NCI-H128 (cell line): ENCODE results near the gene PGLYRP1.
A peak's percentile ranks its signal among the peaks of the same experiment; 100 is the strongest.

Source experiments
- DNase-seq: peaks from one replicate; lab custom pipeline; 2025; ENCODE audit not compliant: unreplicated experiment; lab: John Stamatoyannopoulos, UW

PGLYRP1 gene, protein sequence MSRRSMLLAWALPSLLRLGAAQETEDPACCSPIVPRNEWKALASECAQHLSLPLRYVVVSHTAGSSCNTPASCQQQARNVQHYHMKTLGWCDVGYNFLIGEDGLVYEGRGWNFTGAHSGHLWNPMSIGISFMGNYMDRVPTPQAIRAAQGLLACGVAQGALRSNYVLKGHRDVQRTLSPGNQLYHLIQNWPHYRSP

DNA sequence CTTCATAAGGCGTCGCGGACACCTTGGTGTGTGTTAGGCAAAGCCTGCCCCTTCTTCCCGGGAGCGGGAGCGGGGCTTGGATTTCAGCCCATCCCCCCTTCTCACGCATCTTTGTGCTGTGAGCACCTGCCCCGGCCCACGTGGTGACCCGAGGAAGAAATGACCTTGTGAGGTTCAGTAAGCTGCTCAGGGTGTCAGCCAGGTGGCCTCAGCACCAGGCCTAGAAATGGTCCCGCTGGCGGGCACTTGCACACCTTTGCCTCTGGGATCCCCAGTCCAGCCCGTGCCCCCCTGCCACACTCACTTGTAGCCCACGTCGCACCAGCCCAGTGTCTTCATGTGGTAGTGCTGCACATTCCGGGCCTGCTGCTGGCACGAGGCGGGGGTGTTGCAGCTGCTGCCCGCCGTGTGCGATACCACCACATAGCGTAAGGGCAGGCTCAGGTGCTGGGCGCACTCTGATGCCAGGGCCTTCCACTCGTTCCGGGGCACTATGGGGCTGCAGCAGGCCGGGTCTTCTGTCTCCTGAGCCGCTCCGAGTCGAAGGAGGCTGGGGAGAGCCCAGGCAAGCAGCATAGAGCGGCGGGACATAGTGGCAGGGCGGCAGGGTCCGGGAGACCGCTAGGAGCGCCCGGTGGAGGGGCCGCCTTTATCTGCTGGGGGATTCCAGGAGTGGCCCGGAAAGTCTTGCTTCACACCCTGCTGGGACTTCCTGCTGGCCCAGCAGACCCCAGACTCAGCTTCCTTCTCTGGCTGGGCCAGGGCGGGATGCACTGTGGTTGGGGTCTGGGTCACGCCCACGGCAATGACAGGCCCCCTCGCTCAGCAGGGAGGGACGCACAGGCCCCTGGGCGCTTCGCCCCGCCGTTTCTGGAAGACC, at the start of gene PGLYRP1:
TSS of gene PGLYRP1 (minus strand) at position 623 of the 880 bp plus-strand sequence. CDS start at position 591, 32 bp downstream.
- DNase-seq = no peak

DNA sequence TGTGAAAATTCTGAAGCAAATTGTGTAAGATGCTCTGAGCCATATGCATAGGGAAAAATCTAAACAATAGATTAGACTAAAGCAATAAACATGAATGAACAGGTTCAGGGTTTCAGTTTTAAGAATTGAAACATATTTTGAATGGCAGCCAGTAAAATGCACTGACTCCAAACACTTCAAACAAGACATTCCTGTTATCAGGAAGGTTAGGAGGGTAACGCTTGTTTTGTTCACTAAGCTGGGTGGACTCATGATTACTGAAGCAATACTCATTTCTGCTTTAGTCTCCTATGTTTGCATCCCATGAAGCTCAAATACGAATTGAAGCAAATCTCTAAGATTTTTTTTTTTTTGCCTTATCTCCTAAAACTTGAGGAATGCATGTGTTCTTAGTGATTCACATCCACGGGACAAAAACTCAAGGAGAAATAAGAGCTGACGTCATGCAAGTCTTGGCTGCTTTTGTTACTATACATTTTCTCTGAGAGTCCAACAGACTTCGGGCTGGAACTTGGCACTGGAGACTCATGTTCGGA, 47.0 kb upstream of the PGLYRP1 start:
- DNase-seq = no peak

DNA sequence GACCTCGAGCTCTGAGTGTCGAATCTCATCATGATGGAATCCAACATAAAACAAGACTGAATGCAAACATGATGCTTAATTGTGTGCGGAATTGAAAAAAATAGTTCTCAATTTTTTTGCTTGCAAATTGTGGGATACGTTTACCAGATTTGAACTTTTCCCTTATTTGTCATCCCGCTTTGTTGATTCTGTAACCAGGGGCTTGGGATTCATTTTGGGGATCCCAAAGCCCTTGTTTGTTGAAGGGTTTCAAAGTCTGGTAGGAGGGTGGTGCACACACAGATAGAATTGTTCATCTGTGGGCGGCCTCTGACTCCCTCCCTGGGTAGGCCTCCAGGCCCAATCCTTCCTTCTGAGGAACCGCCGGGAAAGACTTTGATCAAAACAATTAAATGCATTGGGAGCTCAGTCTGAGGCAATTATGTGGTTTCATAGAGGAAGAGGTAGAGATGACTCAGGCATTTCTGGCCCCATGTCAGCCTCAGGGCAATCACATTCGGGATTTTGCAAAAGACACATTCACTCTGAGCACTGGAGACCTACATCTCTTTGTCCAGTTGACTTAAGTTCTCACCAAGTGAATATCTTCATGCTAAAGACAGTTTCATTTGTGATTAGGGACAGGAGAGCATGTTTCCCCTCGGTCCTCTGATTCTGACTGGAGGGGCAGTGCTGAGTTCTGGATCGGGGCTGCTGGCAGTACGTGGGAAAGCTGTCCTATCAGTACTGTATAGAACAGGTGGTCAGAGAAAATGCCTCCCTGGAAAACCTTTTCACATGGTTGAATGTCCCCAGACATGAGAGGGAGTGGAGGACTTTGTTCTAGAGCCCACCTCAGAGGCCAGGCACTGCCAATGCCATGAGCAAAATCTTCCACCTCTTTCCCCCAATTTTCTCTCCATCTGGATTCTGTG, 45.7 kb upstream of the PGLYRP1 start:
- DNase-seq = no peak

DNA sequence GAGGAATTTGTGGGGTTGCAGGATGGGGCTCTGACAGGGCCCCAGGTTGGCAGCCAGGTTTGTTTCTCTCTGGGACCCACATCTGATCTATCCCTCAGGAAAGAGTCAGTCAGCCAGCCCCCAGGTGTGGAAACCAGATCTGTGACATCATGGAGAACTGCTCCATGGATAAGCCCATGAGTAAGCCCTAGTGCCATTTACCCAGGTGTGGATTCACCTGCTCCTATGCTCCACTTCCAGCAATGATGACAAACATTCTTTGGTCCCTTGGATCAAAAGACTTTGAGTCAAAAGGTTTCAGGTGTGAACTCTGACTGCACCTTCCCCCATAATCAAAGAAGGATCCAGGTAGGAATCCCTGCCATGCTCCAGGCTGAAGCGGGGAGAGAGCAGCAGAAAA, 44.8 kb upstream of the PGLYRP1 start:
- DNase-seq = no peak

DNA sequence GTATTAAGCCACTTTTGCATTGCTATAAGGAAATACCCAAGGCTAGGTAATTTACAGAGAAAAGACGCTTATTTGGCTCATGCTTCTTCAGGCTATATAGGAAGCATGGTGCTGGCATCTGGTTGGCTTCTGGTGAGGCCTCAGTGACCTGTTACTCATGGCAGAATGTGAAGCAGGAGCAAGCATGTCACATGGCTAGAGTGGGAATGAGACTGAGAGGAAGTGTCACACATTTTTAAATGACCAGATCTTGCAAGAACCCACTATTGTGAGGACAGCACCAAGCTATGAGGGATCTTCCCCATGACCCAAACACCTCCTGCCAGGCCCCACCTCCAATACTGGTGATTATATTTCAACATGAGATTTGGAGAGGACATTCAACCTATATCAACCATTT, 43.6 kb upstream of the PGLYRP1 start:
- DNase-seq = no peak

DNA sequence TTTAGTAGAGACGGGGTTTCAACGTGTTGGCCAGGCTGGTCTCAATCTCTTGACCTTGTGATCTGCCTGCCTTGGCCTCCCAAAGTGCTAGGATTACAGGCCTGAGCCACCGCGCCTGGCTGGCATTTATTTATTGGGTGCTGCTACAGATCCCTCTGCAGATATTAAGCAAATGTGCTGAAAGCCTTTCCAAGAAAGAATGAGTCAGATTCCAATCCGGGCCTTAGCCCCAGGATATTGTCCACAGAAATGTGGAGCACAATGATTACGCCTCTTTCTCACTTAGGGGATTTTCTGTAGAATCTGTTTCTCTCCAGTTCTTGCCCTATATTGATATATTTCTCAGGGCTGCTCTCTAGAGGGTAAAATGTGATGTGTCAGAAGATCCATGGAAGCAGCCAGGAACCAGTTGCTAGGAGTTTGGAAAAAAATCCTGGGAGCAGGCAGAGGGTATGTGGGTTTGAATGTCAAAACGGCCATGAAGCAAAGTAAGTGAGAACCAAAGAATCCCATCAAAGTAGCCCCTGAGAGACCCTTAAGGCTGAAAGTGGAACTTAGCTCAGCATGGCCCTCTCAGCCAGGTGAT, 42.7 kb upstream of the PGLYRP1 start:
- DNase-seq = no peak

DNA sequence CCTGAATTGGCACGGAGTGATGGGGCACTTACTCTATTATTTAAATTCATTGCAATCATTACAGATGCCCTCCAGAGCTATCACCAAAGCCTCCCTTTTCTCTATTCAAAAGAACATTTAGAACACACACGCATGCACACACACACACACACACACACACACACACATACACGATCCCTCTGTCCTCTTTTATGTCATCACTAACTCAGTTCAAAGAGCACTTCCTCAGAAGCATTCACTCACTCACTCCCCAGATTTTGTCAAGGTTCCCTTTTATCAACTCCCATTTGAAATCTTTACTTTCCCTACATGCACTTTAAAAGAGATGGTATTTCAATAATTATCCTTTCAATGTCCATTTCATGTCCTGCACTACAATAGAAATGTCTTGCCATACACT, 40.3 kb upstream of the PGLYRP1 start:
- DNase-seq = no peak

DNA sequence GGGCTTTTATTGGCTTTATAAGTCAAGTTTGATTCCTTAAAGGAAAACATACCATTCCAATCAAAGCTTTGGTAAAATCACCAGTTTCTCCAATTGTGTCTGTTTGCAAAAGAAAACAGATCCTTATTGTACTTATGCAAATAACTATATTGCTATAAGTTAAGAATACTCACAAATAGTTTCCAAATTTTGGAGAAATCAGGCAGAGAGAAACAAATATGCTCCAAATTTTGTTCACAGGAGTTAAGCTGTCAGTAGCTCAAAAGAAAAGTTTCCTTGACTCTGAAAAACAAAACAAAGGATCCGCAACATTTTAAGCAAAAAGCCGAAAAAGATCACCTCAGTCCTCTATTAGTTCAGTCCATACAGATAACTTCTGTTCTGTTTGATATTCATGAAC, 37.2 kb upstream of the PGLYRP1 start:
- DNase-seq = no peak

DNA sequence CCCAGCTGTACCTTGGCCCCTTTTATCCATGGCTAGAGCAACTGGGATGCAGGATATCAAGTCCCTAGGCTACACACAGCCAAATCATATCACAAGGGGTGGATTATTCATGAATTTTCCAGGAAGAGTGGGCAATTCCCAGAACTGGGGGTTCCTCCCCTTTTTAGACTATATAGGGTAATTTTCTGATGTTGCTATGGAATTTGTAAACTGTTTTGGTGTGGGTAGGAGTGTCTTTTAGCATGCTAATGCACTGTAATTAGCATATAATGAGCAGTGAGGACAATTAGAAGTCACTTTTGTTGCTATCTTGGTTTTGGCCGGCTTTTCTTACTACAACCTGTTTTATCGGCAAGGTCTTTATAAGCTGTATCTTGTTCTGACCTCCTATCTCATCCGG, 35.9 kb upstream of the PGLYRP1 start:
- no peak for DNase-seq

DNA sequence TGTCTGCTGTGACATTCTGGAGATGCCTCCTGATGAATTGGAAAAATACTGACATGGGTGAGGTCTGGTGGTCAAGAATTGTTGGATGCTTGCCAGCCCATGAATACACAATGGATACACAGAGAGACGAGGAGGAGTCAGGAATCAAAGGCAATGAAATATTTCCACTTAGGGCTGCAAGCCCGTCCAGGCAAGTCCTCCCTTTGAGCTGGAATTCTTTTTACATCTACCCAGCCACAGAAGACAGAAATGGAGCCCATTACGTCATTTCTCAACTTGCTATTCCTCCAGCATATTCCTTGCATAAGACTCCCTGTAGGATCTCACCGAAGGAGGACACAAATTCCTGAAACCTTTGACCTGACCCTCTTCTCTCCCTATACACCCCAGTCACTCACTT, 33.7 kb upstream of the PGLYRP1 start:
- DNase-seq = no peak

DNA sequence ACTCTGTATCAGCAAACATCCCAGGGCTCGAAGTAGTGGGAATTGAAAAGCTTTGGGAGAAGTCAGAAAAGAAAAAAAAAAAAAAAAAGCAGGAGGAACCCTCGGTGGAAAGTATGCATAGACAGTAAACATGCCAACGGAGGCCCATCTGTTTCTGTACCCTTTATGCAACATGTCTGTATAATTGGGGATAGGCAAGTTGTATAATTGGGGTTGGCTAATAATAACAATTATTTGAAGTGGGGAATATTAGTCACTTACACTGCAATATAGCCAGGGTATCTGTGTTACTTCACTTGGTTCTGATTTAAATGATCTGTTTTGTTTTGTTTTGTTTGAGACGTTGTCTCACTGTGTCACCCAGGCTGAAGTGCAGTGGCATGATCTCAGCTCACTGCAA, 30.0 kb upstream of the PGLYRP1 start:
- no peak for DNase-seq

DNA sequence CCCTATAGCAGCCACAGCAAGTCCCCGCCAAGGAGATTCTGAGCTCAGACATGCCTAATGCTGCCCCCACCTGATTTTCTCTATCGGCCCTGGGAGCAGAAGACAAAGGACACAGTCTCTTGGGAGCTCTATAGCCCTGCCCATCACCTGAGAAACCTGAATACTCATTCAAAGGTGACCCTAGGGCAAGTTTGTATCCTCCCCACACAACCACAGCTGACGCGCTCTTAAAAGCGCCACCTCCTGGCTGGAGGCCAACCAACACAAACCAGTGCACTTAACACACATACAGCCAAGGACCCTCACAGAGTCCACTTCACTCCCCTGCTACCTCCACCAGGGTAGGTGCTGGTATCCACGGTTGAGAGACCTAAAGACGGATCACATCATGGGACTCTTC, 26.7 kb upstream of the PGLYRP1 start:
- no peak for DNase-seq

DNA sequence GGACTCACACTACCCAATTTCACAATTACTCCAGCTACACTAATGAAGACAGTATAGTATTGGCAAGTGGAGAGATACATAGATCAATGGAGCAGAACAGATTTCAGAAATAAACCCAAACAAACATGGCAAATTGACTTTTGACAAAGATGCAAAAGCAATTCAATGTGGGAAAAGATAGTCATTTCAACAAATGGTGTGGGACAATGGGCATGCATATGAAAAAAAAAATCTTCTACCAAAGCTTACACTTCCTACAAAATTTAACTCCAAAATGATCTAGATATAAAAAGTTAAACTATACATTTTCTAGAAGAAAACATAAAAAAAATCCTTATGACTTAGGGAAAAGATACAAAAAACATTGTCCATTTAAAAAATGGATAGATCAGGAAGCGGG, 20.7 kb upstream of the PGLYRP1 start:
- no peak for DNase-seq

DNA sequence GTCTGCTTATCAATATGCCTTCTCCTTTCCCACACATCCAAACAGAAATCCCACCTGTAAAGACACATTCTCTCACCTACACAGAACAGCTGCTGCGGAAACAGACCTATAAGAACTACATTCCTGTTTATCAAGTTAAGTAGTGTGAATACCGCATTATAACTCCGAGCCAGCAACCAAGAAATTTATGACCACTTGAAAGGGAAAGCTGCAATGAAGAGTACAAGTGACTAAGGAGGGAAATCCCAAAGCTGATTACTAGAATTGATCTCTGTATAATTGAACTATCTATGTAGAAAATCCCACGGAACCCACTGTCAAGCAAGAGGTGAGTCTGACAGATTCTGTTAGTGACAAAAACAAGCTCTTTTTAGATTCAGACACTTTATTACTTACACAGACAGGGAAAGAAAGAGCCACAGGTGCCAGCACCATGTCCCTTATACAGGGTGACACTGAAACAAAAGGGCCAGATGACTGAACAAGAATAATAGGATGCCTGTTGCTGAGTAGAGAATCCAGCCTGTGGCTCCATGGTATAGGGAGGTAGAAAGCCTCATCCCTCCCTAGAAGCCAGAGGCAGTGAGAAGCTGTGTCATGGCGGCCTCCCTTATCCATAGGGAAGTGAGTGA, 19.5 kb upstream of the PGLYRP1 start:
- DNase-seq = no peak

DNA sequence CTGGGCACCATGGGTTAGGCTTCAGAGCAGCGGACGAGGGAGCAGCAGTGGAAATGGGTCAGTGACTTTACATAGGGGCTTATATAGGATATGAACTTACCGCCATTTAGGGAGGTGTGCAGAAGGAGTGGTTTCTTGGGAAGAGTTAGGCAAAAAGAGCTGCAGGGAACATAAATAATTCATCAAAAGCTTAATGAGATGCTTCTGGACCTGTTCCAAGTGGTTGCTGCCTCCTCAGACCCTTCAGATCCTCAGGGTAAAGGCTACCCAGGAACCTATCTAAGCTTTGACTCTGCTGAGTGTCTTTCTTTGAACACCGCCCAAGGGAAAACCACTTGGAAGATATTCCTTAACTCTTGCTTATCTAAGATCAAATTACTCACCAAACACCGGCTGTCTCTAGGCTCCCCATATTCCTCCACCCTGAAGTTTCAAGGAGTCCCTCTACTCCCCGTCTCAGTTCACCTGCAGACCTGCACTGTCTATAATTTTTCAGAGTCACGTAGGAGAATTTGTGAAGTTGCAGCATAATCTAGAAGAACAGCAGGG, 18.2 kb upstream of the PGLYRP1 start, which contains the start of gene IGFL4:
TSS of gene IGFL4 (minus strand) at position 51 of the 549 bp plus-strand sequence. CDS start at position 11, 40 bp downstream.
- peak; percentile 14 for DNase-seq

DNA sequence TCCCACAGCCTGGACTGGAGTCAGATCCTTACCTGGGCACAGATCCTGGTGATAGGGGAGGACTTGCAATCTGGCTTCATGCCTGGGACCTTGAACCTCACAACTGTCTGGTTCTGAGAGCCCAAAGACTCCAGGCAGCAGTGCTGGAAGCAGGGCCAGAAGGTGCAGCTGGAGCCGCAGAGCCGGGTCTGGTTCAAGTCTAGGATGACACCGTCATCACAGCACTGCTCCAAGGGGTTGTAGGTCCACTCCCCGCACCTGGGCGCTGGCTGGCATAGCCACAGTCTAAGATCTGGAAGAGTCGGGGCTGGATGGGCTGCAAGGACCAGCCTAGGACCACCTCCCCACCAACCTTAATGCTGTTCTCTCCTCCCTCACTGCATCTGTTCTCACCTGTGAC, 17.3 kb upstream of the PGLYRP1 start:
- no peak for DNase-seq

DNA sequence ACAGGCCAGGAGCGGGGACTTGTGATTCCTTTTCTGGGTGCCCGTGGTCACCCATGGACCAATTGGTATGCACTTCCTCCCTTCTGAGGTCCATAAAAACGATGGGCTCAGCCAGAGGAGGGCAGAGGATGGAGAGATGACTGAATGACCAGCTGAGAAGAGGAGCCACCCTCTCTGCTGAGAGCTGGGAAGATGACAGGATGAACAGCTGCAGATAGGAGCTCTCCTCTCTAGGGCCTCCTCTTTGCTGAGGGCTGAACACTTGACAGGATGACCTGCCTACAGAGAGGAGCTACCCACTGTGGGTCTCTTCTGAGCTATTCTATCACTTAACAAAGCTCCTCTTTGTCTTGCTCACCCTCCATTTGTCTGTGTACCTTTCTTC, 13.9 kb upstream of the PGLYRP1 start:
- no peak for DNase-seq

DNA sequence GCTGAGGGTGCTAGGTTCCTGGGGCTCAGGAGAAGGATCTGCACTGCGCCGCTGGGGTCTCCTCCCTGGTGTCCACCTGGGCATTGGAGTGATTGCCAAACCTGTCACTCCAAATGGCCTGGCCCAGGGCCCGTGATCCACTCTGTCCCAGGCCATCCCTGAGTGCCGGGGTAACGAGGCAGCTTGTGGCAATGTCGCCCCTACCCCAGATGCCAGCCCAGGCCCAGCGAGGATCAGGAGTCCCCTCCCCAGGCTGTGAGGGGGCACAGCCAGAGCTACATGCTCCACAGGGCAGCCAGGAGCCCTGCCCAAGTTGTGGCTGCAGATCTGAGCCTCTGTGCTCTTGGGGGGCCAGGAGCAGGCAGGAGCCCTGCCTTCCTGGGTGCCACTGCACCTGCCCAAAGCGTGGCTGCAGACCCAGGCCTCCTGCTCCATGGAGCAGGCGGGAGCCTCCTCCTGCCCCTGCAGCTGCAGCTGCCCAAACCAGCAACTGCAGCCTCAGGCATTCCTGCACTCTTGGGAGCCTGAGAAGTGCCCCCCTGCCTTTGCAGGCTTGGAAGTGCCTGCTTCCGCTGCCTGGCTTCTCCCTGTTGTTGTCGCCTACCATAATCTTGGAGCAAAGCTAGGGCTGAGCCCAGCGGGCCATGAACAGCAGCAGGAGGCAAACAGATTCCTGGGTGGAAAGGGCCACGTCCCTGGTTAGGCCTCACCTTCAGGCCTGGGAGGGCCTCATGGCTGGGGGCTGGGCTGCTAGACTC, 13.3 kb upstream of the PGLYRP1 start:
- no peak for DNase-seq

DNA sequence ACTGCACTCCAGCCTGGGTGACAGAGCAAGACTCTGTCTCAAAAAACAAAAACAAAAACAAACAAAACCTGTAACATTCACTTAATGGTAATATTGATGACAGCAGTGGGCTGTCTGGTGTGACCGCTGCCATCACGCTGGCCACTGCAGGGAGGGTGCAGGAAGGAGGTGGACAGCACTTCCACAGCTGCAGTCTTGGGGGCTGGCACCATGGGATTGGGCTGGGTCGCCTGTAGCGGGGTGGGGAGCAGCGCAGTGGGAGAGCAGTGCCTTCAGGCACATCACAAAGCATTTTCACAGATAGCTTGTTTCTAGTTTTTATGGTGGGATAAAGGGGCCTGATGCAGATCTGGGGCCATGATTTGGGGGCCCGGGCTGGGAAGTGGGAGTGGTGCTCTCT, 12.7 kb upstream of the PGLYRP1 start:
- no peak for DNase-seq
